SKM-1 treated with dmso at 0.1 percent for 144 hours (cell line): ENCODE results near the gene ASCC1.

Experiments used
- DNase-seq: peaks from one replicate; lab custom pipeline; 2025; ENCODE audit not compliant: unreplicated experiment; lab: John Stamatoyannopoulos, UW

The ASCC1 gene

DNA sequence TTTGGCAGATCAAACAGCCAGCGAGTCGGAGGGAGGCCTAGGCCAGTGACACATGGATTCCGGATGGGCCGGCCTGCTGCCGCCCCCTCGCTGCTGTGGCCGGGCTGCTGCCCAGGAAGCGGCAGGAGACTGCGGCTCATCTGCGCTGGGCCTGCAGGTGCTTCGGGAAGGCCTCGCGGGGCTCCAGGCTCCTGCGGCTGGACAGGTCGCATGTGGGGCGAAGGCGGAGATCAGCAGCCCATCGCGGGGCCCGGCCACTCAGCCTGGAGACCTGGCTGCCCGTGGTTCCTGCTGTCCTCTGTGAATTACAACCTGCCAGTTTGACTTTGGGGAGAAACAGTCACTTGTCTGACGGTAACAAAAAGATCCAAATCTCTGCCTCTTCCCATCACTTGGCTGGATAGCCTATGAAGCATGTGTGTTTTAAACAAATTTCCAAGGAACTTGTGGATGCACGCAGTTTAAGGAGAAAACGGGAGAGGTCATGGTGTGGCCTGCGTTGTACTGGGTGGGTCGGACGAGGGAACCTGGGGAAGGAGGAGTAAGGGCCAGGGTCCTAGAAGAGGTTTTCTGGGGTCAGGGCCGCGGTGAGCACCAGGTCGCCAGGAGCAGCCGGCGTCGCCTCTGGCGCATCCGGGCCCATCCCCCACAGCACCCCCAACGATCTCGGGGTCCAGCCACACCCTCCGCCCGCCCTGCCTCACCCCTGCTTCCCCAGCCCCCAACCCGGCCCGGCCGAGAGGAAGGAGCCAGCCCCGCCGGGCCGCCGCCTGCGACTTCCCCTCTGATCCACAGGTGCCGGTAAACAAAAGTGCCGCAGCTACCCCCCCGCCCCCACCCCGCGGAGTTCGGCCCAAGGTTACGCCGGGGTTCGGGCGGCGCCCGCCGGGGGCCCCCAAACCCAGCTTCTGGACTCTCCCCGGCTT is 129.3 kb downstream of the ASCC1 start:
- DNase-seq: no peak

- DNase-seq: no peak
Measured at GRCh38 chr10:72085864-72086465, 130.1 kb downstream of the ASCC1 start.

GRCh38 chr10:72085166-72085565 is 130.9 kb downstream of the ASCC1 start:
- DNase-seq: no peak

DNA sequence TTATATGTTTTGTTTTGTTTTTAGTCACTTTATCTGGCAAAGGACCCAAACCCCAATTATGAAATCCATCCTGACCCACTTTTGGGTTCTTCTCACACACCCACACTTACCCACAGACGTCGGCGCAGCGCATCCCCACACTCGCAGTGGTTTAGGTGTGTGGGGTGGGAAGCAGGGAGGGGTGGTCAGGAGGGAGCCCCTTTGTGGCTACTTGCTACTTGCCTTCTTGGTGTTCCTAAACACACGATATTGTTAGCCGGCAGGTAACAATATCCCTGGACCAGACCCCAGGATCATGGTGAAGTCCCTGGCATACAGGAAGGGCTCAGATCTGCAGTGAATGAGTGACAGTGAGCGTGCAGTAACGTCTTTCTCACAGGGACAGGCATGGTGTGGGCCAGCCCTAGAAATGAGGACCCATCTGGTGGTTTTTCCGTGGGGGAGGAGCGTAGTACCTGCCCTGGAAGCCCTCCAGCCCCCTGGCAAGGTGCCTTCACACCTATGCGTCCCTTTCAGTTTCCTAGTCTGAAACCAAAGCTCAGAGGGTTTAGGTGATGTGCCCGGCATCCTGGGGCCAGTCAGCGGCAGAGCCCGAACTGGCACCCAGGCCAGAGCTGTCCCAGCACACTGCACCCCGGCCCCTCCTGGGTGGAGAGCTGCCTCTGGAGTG is 132.2 kb downstream of the ASCC1 start:
- DNase-seq: no peak

GRCh38 chr10:72082856-72083789 is 133.0 kb downstream of the ASCC1 start:
- DNase-seq: no peak

- no peak for DNase-seq
Measured at GRCh38 chr10:72081772-72082590, 134.1 kb downstream of the ASCC1 start.

GRCh38 chr10:72081210-72081609 is 134.9 kb downstream of the ASCC1 start:
- DNase-seq: no peak

DNA sequence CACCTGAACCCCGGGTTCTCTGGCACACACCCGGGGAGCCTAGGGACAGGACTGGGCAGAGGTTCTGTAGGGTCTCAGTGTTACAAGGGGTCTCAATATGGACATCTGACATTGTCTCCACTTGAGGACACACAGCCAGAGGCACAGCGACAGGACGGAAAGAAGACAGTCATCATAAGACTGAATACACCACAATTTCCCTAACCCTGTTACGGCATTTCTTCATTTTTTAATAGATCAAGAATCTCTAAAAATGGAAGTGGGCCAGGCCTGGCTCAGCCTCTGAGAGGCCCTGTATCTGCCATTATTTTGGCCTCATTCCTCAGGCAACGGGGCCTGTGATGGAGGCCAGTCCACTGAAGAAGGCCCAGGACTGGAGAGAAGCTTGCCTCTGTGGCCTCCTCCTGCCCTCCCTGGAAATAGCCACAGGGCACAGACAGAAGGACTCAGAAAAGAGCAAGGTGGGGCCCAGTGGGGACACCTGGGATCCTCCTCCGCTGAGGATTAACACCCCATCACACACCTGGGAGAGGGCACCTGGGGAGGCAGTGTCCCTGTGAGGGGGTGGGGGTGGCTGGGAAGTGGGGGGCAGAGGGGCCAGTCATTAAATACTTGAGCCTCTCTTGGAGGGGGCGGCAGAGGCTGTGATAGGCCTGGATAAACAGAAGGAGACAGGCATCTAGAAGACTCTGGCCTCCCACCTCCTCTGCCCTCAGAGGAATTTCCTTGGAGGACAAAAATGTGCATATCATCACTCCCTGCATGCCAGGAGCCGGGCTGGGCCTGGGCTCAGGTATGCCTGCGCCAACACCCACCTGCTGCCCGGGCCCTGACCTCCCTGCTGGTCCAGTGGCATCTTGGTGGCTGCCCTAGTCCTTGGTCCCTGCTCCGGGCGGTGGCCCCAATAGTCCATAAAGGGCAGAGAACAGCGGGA is 135.8 kb downstream of the ASCC1 start:
- DNase-seq: no peak

GRCh38 chr10:72079356-72079755 is 136.7 kb downstream of the ASCC1 start:
- DNase-seq: no peak

DNA sequence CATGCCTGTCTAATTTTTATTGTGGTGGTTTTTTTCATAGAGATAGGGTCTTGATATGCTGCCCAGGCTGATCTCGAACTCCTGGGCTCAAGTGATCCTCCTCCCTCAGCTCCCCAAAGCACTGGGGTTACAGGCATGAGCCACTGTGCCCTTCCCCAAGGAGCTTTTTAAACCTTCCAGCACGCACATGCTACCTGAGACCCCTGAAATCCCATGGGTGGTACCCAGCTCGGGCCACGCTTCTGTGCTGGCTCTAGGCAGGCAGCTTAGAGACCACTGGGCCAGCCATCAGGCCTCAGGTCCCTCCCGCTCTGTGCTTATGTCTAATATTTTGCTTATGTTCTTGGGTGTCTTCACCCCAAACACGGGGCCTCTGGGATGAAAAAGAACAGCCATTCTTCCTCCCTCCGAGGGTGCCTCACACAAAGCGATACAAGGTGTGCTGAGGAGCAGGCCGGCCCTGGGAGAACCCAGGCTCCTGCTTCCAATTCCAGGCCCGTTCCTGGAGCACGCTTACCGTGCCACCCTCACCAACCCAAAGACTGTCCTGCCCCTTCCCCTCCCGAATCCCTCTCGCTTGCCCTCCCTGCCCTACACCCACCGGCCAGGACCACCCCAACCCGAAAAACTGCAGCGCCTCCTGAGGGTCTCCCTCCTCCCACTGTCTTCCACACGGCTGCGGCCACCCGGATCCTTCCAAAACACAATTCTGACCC is 138.6 kb downstream of the ASCC1 start:
- no peak for DNase-seq

DNA sequence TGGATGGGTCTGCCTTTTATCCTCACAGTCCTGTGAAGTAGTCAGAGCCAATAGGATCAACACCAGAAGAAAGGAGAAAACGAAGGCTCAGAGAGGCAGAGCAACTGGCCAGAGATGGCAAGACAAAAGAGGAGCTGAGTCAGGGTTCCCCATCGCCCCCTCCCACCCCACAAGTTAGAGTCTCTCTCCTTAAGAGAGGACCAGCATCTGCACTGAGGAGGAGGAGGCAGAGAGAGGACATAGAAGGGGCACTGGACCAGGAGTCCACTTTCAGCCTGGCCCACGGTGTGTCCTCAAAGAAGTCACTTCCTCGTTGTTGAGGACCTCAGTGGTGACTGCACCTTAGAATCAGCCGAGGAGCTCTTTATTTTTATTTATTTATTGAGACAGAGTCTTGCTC is 139.3 kb downstream of the ASCC1 start:
- no peak for DNase-seq

GRCh38 chr10:72075376-72076115 is 140.5 kb downstream of the ASCC1 start:
- DNase-seq: no peak

GRCh38 chr10:72074574-72075375 is 141.3 kb downstream of the ASCC1 start:
- no peak for DNase-seq

- no peak for DNase-seq
Measured at GRCh38 chr10:72073708-72074573, 142.1 kb downstream of the ASCC1 start.

- DNase-seq: no peak
Measured at GRCh38 chr10:72072639-72073038, 143.4 kb downstream of the ASCC1 start.

- no peak for DNase-seq
Measured at GRCh38 chr10:72072046-72072445, 144.0 kb downstream of the ASCC1 start.
